ENCODE results near the gene CYP2J2. TPM values are rescaled to one million over a fixed set of nuclear protein-coding genes. Genes with fewer than 3 reads are reported as not detected.

The CYP2J2 gene
- total RNA-seq, 4 donors from 2014 or later: 2.4 to 8.7 (median 3.2) TPM

DNA sequence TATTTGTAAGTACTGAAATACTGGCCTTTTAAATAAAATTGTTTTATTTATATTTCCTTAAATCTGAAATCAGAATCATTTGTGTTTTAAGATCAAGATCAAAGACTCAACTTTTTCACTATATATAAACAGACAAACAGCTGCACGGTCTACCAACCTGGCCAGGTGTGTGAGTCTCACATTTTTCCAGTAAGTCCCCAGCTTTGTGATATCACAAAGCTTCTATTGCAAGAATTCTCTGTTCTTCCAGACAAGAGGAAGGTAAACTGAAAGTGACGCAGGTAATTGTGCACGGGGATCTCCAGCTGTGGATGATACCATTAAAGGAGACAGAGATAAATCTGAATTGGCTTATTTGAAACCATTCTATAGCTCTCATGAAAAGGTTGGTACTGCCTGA lies 41.2 kb upstream of the CYP2J2 start:
- peaks cover 0 to 8% of the 10 kb centered on the region in 2 donors for H3K4me1 ChIP-seq
- TF ChIP-seq, protein P1, sequence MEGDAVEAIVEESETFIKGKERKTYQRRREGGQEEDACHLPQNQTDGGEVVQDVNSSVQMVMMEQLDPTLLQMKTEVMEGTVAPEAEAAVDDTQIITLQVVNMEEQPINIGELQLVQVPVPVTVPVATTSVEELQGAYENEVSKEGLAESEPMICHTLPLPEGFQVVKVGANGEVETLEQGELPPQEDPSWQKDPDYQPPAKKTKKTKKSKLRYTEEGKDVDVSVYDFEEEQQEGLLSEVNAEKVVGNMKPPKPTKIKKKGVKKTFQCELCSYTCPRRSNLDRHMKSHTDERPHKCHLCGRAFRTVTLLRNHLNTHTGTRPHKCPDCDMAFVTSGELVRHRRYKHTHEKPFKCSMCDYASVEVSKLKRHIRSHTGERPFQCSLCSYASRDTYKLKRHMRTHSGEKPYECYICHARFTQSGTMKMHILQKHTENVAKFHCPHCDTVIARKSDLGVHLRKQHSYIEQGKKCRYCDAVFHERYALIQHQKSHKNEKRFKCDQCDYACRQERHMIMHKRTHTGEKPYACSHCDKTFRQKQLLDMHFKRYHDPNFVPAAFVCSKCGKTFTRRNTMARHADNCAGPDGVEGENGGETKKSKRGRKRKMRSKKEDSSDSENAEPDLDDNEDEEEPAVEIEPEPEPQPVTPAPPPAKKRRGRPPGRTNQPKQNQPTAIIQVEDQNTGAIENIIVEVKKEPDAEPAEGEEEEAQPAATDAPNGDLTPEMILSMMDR (IDR thresholded peaks at IDR 0.05 in 4 of 5, conservative IDR thresholded peaks at IDR 0.05 in 1 of 5): no peak
- TF ChIP-seq POLR2A (IDR thresholded peaks at IDR 0.05): no peak
- no peak overlapping the region for H3K27ac ChIP-seq
- intact Hi-C loops (cut with DNase I; ENCODE audit: low total_unique reads): no loop called here
- H3K27me3 ChIP-seq: no peaks in the 10 kb centered on the region
- no peaks in the 10 kb centered on the region for H3K36me3 ChIP-seq
- no peak overlapping the region for H3K4me3 ChIP-seq
- no peaks in the 10 kb centered on the region for H3K9me3 ChIP-seq
- in situ Hi-C loops (cut with MboI; ENCODE audit: low sequenced_read_pairs in 4 of 4): loop anchor here in 1 of 4 donors (25.0 kb wide), 1 partner anchor 1070 kb away; no protein-coding TSS in a partner anchor
- no peak for ATAC-seq
- no peak for DNase-seq

- Histone ChIP-seq H3K27me3 (no peaks in the 10 kb centered on the region), H3K36me3 (no peaks in the 10 kb centered on the region), H3K4me1 (peaks cover 0 to 8% of the 10 kb centered on the region in 2 donors), H3K4me3 (no peak overlapping the region), H3K9me3 (no peaks in the 10 kb centered on the region), H3K27ac (no peak overlapping the region)
- no peak for ATAC-seq
- no peak for TF ChIP-seq POLR2A (IDR thresholded peaks at IDR 0.05)
- TF ChIP-seq, protein P1 (IDR thresholded peaks at IDR 0.05 in 4 of 5, conservative IDR thresholded peaks at IDR 0.05 in 1 of 5): no peak
- in situ Hi-C loops (cut with MboI; ENCODE audit: low sequenced_read_pairs in 4 of 4): loop anchor here in 1 of 4 donors (25.0 kb wide), 1 partner anchor 1070 kb away; no protein-coding TSS in a partner anchor
- intact Hi-C loops (cut with DNase I; ENCODE audit: low total_unique reads): no loop called here
- no peak for DNase-seq
Measured at GRCh38 chr1:59967141-59967697, 40.6 kb upstream of the CYP2J2 start.

GRCh38 chr1:59952065-59952464 lies 25.5 kb upstream of the CYP2J2 start:
- no peak overlapping the region for H3K4me3 ChIP-seq
- TF ChIP-seq POLR2A (IDR thresholded peaks at IDR 0.05): no peak
- TF ChIP-seq, protein P1 (IDR thresholded peaks at IDR 0.05 in 4 of 5, conservative IDR thresholded peaks at IDR 0.05 in 1 of 5): no peak
- peaks cover 0 to 2% of the 10 kb centered on the region in 2 donors for H3K4me1 ChIP-seq
- no peaks in the 10 kb centered on the region for H3K27me3 ChIP-seq
- in situ Hi-C loops (cut with MboI; ENCODE audit: low sequenced_read_pairs in 4 of 4) (loop anchor here in 1 of 4 donors (25.0 kb wide), 1 partner anchor 1085 kb away; no protein-coding TSS in a partner anchor), intact Hi-C loops (cut with DNase I; ENCODE audit: low total_unique reads) (no loop called here)
- ATAC-seq (no peak), DNase-seq (no peak)
- H3K9me3 ChIP-seq: no peaks in the 10 kb centered on the region
- no peak overlapping the region for H3K27ac ChIP-seq
- H3K36me3 ChIP-seq: no peaks in the 10 kb centered on the region

- no peaks in the 10 kb centered on the region for H3K9me3 ChIP-seq
- TF ChIP-seq, protein P1 (IDR thresholded peaks at IDR 0.05 in 4 of 5, conservative IDR thresholded peaks at IDR 0.05 in 1 of 5): no peak
- TF ChIP-seq POLR2A (IDR thresholded peaks at IDR 0.05): no peak
- in situ Hi-C loops (cut with MboI; ENCODE audit: low sequenced_read_pairs in 4 of 4): loop anchor here in 2 of 4 donors (10.0 to 25.0 kb wide), 5 partner anchors 55 to 1237 kb away; partner anchors contain the start of gene MYSM1 (in 1 of the 2)
- H3K27me3 ChIP-seq: no peaks in the 10 kb centered on the region
- DNase-seq (no peak), ATAC-seq (no peak)
- no peak overlapping the region for H3K27ac ChIP-seq
- peaks cover 0 to 4% of the 10 kb centered on the region in 2 donors for H3K4me1 ChIP-seq
- H3K4me3 ChIP-seq: no peak overlapping the region
- intact Hi-C loops (cut with DNase I; ENCODE audit: low total_unique reads): loop anchor here (10.0 kb wide), 1 partner anchor 1435 kb away; no protein-coding TSS in a partner anchor
- no peaks in the 10 kb centered on the region for H3K36me3 ChIP-seq
Measured at GRCh38 chr1:59949648-59950047, 23.1 kb upstream of the CYP2J2 start.
